ENCODE measurements around the gene AKR1B15.
"Not testable (repeated sequence)": the region's sequence is repeated elsewhere in the genome, so short reads cannot be mapped to it uniquely, and the experiment has no call there.

AKR1B15 gene

DNA sequence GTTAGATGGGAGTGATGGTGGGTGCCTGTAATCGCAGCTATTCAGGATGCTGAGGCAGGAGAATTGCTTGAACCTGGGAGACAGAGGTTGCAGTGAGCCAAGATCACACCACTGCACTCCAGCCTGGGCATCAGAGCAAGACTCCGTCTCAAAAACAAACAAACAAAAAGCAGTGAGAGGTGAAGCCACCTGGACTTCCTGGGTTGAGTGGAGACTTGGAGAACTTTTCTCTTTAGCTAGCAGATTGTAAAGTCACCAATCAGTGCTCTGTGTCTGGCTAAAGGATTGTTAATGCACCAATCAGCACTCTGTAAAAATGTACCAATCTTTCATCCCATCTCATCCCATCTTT is 14.5 kb downstream of the AKR1B15 start:
- not testable (repeated sequence) for DNase-seq (ENCODE audit: low read depth)

DNA sequence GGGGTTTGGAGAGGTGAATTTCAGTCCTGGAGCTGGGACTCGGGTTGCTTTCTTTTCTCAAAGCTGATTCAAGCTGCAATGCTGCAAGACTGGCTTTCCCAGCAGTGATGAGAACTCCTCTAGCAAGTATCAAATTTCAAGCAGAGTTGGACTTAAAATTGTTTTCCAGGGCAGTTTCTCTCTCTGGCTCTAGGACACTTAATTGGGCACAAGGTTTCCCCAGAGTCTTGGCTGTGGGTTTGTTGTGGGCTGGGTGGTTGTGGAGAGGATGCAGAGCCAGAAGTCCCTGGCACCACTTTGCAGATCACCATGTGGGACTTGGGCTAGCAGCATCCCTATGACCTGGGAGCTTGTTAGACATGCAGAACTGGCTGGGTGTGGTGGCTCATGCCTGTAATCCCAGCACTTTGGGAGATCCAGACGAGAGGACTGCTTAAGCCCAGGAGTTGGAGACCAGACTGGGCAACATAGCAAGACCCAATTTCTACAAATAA is 16.8 kb downstream of the AKR1B15 start:
- no peak for DNase-seq (ENCODE audit: low read depth)

DNA sequence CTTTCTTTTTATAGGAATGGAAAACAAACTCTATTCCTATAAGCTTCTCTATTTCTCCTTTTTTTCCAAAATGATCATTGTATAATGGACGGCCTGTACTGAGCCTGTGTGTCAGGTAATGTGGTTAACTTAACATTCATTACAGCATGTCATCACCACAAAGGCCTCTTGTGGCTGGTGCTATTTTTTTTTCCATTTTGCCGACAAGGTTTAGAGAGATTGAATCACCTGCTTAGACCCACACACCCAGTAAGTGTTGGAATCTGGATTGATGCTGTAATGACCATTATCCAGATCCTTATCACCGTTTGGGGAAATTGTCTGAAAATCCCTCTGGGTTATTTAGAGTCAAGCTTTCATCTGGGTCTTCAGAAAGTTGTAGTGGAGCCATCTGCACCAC is 18.5 kb downstream of the AKR1B15 start:
- DNase-seq (ENCODE audit: low read depth) = no peak

DNA sequence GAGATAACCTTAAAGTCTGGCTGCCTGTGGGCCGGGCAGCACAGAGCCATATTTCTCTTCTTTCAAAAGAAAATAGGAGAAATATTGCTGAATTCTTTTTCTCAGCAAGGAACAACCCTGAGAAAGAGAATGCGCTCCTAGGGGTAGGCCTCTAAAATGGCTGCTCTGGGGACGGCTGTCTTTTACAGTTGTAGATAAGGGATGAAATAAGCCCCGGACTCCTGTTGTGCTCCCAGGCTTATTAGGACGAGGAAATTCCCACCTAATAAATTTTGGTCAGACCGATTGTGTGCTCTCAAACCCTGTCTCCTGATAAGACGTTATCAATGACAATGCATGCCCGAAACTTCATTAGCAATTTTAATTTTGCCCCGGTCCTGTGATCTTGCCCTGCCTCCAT is 21.1 kb downstream of the AKR1B15 start:
- not testable (repeated sequence) for DNase-seq (ENCODE audit: low read depth)

DNA sequence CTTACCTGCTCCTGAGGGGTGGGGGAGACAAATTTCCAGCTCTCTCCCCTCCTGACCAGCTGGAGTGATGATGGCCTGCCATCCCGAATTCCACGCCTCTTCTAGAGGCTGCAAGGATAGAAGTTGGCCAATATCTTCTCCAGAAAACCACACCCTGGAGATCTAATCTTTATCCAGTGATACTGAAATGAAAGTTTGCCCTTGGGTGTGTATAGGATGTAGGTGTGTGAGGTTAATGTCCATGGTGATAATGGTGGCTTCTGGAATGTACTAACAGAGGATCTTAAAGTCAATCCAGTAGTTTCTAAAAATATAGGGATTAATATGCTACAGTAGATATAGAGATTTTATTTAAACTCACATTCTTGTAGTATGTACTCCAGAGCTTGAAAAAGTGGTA is 22.2 kb downstream of the AKR1B15 start:
- DNase-seq (ENCODE audit: low read depth) = no peak

DNA sequence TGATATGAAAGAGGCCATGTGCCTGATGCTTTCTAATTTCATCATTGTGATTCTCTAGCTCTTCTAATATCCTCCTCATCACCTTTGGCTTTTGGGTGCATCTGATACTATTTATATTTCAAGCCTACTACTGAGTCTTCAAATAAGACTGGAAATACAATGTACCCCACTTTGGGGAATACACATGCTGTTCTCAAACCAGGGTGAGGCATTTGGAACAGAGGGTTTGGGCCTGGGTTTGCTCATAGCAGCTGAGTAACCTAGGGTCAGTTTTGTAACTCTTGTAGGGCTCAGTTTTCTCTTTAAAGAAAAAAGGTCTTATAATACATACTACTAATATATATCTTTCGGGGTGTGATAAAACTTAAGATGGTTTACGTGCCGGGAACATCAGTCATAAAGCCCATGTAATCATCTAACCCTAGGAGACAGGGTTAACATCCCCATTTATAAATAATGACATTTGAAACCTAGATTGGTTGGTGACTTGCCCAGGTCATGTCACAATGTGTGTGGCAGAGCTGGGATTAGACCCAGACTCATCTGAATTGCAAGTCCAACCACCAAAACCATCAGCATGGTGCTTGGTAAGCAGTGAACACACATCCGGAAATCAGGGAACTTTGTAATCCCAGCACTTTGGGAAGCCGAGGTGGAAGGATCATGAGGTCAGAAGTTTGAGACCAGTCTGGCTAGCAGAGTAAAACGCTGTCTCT is 23.0 kb downstream of the AKR1B15 start:
- no peak for DNase-seq (ENCODE audit: low read depth)

DNA sequence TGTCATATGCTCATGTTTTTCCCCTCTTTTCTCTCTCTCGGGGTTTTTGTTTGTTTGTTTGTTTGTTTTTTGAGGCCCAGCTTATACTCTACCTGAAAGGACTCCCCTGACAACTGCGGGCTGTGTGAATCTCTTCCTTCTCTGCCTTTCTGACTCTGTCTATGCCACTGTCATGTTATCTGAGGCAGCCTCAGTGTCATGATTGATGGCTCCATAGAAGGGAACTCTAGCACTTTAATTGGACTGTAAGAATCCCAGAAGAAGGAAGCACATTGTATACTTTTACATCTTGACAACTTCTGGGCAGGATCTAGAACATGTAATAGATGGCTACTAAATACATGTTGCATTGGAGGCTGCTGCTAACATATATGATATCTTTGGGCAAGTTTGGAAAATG is 25.4 kb downstream of the AKR1B15 start:
- DNase-seq (ENCODE audit: low read depth) = no peak

DNA sequence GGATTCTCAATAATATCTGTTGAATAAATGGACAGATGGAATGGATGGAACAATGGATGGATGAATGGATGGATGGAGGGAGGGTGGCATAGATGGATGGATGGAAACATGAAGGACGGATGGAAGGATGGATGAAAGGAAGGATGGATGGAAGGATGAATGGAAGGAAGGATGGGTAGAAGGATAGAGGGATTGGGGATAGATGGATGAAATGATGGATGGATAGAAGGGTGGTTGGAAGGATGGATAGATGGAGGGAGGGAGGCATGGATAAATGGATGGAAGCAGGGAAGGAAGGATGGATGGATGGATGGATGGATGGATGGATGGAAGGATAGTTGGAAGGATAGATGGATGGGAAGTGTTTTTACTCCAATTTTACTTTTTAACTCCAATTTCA is 35.4 kb downstream of the AKR1B15 start:
- no peak for DNase-seq (ENCODE audit: low read depth)

DNA sequence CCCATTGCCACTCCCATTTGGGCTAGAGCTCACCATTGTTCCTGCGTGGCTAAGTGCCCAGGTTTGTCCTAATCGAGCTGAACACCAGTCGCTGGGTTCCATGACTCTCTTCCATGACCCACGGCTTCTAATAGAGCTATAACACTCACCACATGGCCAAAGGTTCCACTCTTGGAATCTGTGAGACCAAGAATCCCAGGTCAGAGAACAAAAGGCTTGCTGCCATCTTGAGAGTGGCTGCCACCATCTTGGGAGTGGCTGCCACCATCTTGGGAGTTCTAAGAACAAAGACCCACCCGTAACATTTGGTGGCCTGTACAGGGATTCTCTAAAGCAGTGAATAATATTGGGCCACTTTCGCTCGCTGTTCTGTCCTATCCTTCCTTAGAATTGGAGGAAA is 37.0 kb downstream of the AKR1B15 start:
- DNase-seq (ENCODE audit: low read depth) = no peak

DNA sequence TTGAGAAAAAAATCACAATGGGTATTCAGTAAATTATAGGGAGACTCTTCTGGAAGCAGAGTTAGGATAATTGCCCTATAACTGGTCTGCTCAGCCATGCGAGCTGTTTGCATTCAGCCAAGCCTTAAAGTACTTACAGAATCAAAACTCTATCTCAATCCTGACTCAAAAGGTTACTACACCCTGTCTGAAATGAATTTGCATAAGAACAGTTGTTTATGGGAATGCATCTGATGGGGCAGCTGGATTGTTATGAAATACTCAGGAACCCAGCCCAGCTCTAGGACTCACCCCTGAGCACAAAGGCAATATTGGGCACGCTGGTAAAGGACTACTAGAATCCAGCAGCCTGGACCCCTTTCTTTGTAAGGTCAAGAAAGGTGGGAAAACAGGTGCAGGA is 38.8 kb downstream of the AKR1B15 start:
- DNase-seq (ENCODE audit: low read depth) = no peak

DNA sequence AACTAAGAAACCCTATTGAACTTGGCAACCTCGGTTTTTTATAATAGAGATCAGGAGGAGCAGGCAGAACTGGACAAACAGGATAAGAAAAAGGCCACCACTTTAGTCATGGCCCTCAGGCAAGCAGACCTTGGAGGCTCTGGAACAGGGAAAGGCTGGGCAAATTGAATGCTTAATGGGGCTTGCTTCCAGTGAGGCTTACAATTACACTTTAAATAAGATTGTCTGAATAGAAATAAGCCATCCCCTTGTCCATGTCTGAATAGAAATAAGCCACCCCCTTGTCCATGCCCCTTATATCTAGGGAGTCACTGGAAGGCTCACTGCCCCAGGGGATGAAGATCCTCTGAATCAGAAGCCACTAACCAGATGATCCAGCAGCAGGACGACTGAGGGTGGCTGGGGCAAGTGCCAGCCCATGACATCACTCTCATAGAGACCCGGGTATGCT is 40.6 kb downstream of the AKR1B15 start:
- no peak for DNase-seq (ENCODE audit: low read depth)

DNA sequence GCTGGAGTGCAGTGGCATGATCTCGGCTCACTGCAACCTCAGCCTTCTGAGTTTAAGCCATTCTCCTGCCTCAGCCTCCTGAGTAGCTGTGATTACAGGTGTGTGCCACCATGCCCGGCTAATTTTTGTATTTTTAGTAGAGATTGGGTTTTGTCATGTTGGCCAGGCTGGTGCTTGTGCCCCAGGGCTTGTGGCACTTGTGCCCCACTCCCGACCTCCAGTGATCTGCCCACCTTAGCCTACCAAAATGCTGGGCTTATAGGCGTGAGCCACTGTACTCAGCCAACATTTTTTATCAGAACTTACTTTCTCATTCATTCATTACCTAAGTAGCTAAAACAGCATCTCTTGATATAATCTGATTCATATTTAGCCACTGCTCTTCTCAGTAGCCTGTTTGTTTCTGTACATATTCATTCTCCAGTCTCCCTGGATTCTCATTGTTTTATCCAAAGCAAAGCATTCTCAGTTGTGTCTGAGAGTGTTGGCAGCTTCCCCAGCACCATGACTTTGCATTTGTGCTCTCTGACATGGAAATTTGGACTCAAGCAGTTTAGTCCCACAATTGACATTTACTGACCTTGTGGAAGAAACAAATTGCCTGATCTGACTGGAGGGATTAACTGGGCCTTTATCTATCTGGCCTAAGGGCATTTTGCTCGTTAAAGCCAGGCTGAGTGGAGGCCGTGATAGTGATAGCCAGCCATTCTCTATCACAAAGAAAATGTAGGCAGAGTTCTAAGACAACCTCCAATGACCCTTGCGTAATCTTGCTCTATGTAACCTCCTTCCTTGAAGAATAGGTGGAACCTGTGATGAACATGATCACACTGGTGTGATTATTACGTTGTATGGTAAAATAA is 44.9 kb downstream of the AKR1B15 start:
- DNase-seq (ENCODE audit: low read depth) = peak; percentile 56

DNA sequence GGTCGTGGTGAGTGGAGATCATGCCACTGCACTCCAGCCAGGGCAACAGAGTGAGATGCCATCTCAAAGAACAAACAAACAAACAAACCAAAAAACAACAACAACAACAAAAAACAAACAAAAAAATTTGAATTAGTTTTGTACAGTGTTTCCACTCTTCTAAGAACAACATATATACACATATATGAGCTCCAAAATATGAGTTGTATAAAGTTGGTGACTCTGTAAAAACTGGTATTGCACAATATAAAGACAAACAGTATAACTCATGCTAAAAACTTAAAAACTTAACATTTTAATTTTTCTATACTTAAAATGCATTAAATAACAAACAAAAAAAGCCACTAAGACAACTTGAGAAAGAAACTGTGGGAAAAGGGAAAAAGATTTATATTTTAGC is 46.0 kb downstream of the AKR1B15 start:
- no peak for DNase-seq (ENCODE audit: low read depth)

DNA sequence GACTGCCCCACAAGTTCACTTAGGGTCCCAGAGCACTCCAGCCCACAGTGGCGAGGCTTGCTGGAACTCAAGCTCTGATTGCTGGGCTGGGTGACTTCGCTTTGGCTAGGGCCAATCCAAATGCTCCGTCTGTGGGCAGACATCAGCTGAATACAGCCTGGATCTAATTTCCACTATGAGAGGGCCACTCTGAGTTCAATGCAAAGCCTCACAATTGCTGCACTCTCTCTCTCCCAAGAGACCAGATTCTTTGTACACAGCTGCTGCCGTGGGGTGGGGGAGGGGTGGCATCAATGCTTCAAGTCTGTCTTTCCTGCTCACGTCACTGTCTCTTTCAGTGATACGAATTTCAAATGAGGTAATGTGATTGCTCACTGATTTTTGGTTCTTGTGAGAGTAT is 50.5 kb downstream of the AKR1B15 start:
- DNase-seq (ENCODE audit: low read depth) = no peak

DNA sequence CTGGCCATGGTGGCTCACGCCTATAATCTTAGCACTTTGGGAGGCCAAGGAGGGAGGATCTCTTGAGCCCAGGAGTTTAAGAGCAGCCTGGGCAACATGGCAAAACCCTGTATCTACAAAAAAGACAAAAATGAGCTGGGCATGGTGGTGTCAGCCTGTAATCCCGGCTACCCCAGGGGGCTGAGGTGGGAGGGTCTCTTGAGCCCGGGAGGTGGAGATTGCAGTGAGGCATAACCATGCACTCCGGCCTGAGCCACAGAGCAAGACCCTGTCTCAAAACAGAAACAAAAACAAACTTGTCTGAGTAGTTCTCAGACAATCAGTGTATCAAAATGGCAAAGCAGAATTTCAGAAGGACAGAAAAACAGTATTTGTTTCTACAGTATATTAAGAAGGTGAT is 52.5 kb downstream of the AKR1B15 start:
- no peak for DNase-seq (ENCODE audit: low read depth)

DNA sequence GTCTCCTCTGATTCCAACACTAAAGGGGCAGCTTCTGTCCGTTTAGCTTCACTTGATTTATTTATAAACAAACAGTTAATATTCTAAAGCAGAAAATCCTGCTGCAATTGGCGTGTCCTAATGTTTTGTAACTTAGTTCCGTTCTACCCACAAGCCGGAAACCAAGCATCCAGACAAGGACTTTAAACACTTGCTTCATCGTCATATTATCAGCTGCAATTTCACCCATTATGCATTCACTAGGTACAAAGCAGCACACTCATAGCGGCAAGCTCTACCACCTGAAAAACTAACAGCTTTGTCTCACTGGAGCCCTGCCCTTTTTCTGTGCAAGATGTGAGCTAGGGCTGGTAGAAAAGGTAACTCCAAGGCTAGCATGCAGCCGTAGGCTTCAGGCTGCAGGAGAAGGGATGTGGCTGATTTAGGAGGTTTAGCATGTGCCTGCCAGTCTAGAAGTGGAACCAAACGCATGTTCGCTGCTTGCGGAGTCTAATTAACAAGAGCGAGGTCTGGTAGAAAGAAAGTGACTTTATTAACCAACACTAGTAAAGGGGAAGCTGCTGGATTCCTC is 54.1 kb downstream of the AKR1B15 start:
- DNase-seq (ENCODE audit: low read depth) = no peak

DNA sequence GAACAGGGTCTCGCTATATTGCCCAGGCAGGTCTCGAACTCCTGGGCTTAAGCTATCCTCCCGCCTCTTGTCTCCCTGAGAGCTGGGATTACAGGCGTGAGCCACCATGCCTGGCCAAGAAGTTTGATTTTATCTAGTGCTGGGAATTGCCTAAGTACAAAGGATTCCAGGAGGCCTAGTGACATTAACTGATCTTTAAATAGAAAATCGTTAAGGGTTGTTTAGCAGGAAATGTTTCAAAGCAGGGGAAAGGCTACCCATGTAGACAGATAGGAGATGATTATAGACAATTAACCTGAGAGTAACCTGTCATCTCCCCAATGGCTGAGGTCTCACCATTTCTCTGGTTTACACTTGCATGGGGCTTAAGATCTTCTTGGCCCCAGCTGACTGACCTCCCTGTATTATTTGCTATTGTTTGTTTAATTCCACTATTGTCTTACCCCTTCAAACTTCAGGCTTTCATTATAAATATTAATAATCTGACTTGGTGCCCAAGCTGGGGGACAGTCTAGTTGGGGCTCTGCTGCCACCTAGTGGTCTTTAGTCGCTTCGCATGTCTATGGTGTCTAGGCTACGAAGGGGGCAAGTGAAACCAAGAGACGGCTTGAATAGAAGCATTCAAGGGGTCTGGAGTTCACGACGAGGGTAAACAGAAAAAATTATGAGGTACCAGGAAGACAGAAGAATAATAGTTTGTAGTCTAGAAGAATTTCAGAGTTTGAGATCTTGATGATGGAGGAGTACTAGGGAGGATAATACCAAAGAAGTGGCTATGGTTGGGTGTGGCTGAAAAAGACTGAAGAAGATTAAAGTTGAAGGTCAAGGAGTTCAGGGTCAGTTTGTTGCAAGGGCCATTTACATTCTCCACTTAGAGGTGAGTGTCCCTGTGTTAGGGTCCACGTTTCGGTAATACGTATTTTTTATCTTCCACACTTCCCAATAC is 57.3 kb downstream of the AKR1B15 start:
- no peak for DNase-seq (ENCODE audit: low read depth)

DNA sequence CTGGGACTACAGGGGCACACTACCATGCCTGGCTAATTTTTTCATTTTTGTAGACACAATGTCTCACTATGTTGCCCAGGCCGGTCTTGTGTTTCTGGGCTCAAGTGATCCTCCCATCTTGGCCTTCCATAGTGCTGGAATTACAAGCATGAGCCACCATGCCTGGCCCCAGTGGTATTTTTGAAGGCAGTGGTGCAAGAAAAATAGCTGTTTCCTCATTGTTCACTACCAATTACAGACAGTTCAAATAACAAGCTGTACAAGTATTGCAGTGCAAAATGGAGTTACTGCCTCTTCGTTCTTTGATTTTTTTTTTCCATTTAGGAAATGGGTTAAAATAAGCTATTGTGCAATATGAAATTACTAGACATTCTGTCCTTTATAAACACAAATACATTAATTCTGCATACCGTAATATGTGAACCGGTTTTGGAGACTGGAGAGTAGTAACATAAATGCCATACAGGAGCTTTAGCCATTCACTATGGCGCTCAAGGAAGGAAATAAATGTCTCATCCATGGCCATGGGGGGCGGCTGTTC is 62.8 kb downstream of the AKR1B15 start:
- no peak for DNase-seq (ENCODE audit: low read depth)

DNA sequence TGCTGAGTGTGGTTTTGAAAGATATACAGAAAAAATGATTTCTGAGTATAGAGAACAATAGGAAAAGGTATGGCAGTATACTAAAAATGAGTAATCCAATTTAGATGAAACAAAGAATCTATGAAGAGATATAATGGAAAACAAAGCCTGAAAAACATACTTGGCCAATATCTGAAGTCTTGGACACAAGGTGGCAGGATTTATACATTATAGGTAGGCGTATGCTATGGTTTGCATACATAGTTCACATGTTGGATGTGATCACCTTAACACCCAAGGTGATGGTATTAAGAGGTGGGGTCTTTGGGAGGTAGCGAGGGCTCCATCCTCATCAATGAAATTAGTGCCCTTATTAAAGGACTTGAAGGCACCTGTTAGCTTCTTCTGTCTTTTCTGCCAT is 63.3 kb downstream of the AKR1B15 start:
- no peak for DNase-seq (ENCODE audit: low read depth)

DNA sequence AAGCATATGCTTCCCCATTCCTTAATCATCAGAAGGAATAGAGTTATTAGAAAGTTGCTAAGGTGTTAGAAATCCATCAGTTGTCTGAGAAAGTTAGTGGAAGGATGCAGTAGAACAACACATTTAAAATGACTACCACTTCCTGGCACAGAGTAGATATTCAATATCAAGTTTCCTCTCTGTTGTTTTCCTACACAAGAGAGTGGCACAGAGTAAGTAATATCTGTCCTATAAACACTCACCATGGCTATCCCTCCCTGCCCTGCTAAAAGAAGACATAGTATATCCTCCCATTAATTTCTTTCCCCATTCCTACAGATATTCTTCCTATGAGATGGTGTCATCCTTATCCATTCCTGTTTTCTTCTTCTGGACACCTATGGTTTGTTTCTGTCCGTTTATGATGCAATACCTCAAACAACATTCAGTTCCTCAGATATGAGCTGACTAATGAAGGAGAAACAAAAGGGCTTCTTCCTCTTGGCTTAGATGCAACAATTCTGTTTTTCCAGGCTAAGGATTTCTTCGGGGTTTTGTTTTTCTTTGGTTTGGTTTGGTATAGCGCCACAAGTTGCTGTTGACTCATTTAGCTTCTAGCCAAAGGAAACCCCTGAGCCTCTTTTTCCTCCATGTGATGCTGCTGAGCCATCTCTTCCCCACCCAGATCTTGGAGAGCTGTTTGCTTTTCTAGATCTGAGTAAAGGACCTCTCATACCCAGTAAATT is 64.9 kb downstream of the AKR1B15 start:
- peak; percentile 94 for DNase-seq (ENCODE audit: low read depth)

DNA sequence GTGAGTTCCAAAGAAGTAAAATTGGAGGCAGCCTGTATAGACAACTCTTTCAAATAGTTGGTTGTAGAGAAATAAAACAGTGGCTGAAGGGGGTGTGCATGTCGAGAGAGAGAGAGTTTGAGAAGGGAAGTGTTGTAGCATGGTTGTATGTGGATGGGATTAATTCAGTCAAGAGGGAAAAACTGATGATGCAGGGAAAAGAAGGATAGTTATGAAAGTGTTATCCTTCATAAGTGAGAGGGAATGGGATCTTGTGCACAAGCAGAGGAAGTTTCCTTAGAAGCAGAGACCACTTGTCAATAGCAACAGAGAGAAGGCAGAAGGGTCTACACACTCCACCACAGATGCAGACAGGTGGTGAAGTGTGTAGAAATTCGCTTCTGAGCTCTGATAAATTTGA is 67.7 kb downstream of the AKR1B15 start:
- DNase-seq (ENCODE audit: low read depth) = no peak

Measured in non-pigmented ciliary epithelial cell (primary cell).